ENCODE results near the gene FSIP1.

DNA sequence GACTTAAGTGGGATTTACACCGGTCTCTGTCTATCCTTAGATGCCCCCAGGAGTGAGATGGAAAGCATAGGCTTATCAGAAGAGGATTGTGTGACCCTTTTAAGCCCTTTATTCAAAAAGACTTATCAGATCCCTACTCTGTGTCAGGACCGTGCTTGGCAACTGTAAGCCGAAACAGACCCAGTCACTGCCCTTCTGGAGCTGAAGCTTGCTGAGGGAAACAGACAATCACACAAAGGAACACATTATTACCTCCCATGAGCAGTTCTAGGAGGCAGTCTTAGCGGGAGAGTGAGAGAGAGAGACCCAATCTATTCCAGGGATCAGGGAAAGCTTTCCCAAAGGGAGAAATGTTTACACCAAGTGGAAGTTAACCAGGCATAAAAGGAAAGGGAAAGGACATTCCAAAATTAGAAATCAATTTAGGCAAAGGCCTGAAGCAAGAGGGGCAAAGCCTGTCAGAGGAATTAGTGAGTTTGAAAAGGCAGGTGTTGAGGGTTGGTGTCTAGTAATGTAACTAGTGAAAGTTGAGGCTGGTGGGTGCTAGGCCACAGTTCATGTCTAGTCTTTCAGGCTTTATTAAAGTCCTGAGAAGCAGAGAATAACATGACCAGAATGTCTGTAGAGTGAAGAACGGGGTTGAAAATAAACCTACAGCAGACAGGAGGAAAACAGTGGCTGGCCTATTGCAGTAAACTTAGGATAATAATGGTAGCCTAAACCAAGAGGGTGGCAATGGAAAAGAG, 115.1 kb downstream of the FSIP1 start:
- no peak for TF ChIP-seq GATA3 (IDR thresholded peaks at IDR 0.05; ENCODE audit: low read depth, low read length)
- no peak for TF ChIP-seq GATA2 (IDR thresholded peaks at IDR 0.05; ENCODE audit: low read depth, low read length)
